H54 (cell line): ENCODE results near the gene HDAC5.
"Not testable (repeated sequence)": the region's sequence is repeated elsewhere in the genome, so short reads cannot be mapped to it uniquely, and the experiment has no call there.

Experiments used
- DNase-seq: peaks from one replicate; pipeline ENCODE4 v3.0.0; 2011; ENCODE audit warnings: low spot score, mixed read lengths; ENCODE audit not compliant: insufficient read length
- FAIRE-seq: peaks from 3 replicates; lab custom pipeline; 2011; peaks lifted over from hg19 to GRCh38; lab: Jason Lieb, UNC
- POLR2A ChIP-seq: IDR thresholded peaks from 2 replicates; pipeline ENCODE4 v1.6.1; 2011; ENCODE audit warnings: low read depth, mild to moderate bottlenecking, low read length

The HDAC5 gene

GRCh38 chr17:44123356-44124117 lies at the start of gene HDAC5:
Gene HDAC5 (minus strand): TSS chr17:44123641. CDS start chr17:44117515, 6,126 bp downstream.
- DNase-seq, result peak; percentile 89
- FAIRE-seq, result no peak
- TF ChIP-seq POLR2A, result peak; percentile 47; the same call in 1 of the 2 replicates

- FAIRE-seq (no peak), DNase-seq (no peak)
- no peak for TF ChIP-seq POLR2A
These were observed 48.6 kb upstream of the HDAC5 start for GRCh38 chr17:44171931-44172455.

DNA sequence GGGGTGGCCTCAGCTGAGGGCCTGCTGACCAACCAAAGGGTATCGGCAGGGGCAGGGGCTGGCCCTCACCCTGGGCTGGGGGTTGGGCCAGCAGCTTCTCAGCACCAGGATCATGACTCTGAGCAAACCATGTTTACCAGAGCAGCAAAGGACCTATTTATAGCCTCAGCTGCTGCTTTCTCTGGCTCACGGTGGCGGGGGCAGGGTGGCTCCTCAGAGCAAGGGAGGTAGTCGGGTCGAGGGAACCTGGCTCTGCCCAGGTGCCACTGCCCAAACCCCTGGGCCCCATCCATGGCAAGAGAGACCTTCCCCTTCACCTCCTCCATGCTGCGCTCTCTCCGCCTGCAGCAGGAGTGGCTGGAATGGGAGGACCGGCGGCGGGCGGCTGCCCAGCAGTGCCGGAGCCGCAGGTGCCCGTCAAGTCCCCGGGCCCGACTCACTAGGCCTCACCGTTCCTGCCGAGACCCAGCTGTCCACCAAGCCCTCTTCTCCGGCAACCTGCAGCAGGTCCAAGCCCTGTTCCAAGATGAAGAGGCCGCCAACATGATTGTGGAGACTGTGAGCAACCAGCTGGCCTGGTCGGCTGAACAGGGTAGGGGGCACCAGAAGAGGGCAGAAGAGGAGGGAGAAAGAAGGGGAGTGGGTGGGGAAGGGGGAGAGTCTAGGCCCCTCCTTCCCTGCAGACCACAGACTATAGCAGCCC lies 47.2 kb upstream of the HDAC5 start, which contains the start of gene ASB16:
Gene ASB16 (plus strand): TSS at position 206 of the 703 bp plus-strand sequence. CDS start 86 bp downstream, at position 292.
- TF ChIP-seq POLR2A, result 0 out of 2 replicates have a peak, but pooled peaks have one; percentile 22
- FAIRE-seq (no peak), DNase-seq (no peak)

GRCh38 chr17:44170135-44170498 lies 46.7 kb upstream of the HDAC5 start:
- TF ChIP-seq POLR2A, result no peak
- no peak for FAIRE-seq
- no peak for DNase-seq

DNA sequence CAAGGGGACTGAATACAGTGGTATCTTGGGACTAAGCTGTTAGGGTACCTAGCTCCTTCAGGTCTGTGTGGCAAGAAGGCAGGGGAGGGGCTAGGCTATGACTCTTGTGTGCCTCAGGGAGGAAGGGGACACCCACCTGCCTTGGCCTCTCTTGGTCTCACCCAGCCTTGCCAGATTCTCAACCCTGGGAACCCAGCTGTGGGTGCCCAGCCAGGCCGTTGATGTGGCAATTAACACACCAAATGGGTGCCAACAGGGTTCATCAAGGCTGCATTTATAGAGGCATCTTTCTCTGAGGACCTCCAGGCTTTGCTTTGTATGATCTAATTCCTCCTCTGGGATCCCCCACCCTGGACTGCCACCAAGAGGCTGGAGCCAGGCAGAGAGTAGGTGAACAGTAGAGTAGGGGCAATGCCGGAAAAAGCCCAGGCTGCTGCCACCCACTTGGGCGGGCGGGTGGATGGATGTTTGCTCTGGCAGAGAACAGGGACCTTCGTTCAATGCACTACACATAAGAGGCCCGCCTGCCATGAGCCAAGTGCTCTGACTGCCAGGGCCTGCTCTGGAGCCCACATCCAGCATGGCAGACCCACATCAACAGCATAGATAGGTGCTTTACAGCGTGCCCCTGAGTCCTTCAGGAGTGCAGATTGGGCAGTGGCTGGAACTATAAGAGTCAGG lies 43.9 kb upstream of the HDAC5 start:
- no peak for TF ChIP-seq POLR2A
- FAIRE-seq (no peak), DNase-seq (no peak)

- FAIRE-seq (no peak), DNase-seq (no peak)
- TF ChIP-seq POLR2A, result no peak
These were observed 41.0 kb upstream of the HDAC5 start for GRCh38 chr17:44164476-44164875.

DNA sequence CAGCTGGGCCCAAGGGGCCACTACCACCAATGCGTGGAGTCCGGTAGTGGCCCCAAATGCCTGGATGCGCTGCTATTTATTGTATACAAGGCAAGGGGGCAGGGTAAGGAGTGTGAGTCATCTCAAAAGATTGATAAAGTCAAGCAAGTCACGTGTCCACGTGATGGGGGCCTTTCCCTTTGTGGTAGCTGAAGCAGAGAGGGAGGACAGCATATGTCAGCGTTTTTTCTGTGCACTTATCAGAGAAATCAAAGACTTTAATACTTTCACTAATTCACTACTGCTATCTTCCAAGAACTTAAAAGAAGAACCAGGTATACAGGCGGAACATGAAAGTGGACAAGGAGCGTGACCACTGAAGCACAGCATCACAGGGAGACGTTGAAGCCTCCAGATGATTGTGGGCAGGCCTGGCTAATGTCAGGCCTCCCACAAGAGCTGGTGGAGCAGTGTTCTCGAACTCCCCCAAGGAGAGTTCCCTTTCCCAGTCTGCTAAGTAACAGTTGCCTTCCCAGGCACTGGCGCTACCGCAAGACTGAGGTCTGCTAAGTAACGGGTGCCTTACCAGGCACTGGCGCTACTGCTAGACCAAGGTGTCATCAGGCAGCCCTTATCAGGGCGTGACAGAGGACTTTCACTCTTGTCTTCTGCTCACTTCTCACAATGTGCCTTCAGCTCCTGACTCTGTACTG lies 36.2 kb upstream of the HDAC5 start:
- DNase-seq (no peak), FAIRE-seq (no peak)
- no peak for TF ChIP-seq POLR2A

DNA sequence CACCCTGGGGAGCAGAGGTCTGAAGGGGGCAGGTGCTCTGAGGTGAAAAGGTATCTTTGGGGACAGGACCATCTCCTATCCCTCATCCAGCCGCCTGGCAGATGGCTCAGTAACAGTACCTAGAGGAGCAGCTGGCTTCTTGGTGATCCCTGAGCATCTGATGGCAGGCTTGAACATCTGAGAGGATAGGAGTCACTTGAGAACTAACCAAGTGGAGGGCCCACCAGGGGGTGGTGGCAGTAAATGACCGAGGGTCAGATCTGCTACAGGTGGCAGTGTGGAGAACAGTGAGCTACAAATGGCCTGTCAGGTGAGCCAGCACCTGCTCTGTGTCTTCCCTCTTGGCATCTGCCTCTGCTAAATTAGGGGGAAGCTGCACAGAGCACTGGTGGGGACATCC lies 32.0 kb upstream of the HDAC5 start:
- no peak for TF ChIP-seq POLR2A
- FAIRE-seq, result no peak
- DNase-seq, result no peak

DNA sequence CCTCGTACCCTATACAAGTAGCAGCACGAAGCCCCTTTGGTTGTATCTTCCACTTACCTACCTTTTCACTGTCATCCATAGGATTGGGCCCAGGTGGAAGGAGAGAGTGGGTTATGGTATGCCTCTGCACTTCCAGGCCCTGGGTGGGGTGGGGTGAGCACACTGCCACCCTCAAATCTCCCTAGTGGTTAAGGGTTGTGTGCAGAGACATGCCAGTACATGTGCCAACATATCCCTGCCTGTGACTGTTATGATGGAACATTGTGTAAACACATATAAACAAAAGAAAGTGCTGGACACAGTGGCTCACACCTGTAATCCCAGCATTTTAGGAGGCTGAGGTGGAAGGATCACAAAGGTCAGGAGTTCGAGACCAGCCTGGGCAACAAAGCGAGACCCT lies 29.4 kb upstream of the HDAC5 start:
- no peak for TF ChIP-seq POLR2A
- DNase-seq (no peak), FAIRE-seq (no peak)

DNA sequence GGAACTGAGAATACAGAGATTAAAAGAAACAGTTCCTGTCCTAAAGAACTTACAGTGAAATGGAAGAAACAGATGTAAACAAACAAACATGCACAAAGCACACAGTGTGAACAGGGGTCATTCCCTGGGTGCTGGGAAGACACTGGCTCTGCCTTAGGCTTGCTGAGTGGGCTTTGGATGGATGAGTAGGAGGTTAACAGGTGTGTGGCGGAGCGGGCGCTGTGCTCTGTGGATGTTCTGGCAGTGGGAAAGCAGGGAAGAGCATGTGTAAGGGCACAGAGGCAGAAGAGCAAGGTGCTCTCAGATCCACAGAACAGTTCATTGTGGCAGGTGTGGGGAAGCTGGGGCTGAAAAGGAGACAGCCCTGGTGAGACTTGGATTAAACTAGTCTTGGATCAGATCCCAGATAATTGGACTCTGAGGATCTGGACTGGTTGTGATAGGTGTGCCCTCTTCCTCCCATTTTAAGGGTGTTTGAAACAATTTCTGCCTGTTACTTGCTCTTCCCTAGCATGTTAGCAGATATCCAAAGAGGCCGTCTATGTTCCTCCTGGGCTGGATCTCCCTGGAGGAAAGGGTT lies 26.4 kb upstream of the HDAC5 start:
- DNase-seq, result no peak
- FAIRE-seq, result no peak
- no peak for TF ChIP-seq POLR2A

DNA sequence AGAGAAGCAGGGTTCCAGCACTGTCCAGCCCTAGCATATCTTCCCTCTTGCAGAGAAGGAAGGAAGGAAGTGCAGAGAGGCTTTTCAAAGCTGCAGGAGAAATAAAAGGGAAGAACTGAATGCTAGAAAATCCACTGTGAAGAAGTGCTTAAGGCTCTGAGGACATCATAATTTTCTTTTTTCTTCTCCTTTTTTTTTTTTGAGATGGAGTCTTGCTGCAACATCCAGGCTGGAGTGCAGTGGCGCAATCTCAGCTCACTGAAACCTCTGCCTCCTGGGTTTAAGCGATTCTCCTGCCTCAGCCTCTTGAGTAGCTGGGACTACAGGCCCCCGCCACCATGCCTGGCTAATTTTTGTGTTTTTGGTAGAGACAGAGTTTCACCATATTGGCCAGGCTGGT lies 25.6 kb upstream of the HDAC5 start:
- FAIRE-seq, DNase-seq: not testable (repeated sequence)

GRCh38 chr17:44147812-44148211 lies 24.4 kb upstream of the HDAC5 start:
- FAIRE-seq (no peak), DNase-seq (no peak)
- TF ChIP-seq POLR2A, result no peak
